M059J (cell line): ENCODE data around the gene NR2C2. TPM values are rescaled to one million over a fixed set of nuclear protein-coding genes. Genes with fewer than 3 reads are reported as not detected.
A peak's percentile ranks its signal among the peaks of the same experiment; 100 is the strongest.
"Not testable (repeated sequence)": the region's sequence is repeated elsewhere in the genome, so short reads cannot be mapped to it uniquely, and the experiment has no call there.

Experiments
- DNase-seq: peaks from one replicate; pipeline ENCODE4 v3.0.0-alpha.2; 2012; ENCODE audit warnings: low read depth
- total RNA-seq: library from RNA; depleted of rRNA; stranded (reverse); fragments of >200 nt; shearing (Covaris generic); gene quantifications from 2 replicates; pipeline ENCODE4 v1.2.3, GENCODE V29; 2014; rRNA removed

NR2C2 gene
- 9.1 and 20.3 TPM in 2 replicates for total RNA-seq

DNA sequence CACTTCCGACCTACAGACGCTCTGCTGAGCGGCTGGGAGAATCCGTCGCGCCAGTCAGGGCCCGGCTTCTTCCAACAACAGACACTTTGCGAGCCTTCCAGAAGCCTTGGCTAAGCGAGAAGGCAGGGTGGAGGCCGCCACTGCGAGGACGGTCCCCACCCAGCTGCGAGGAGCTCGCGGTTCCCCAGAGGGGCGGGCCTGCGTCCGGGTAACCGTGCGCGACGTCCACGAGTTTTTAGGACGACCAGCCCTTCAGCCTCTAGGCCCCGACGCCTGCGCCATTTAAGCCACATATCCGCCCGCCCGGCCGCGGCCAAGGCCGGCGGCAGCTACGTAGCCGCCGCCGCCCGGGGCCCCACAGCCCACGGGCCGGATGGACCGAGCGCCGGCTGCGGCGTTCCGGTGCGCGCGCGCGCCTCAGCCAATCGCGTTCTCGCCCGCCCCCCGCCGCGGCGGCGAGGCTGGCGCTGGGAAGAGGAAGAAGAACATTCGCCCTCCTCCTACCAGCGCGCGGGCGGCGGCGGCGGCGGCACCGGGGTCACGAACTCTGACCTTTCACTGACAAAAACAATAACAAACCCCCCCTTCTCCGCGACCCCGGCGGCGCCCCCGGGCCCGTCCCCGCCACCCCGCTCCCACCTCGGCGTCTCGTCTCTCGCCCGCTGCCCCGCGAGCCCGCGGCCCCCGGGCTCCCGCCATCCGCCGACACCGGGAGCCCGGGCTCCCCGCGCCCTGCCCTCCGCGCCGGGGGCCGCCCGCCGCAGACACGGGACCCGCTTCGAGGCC is at the start of gene NR2C2:
Gene NR2C2, plus strand, starts transcription at position 484 of the 786 bp plus-strand sequence. CDS start 56,332 bp downstream, outside the sequence.
- DNase-seq: peak; percentile 71

DNA sequence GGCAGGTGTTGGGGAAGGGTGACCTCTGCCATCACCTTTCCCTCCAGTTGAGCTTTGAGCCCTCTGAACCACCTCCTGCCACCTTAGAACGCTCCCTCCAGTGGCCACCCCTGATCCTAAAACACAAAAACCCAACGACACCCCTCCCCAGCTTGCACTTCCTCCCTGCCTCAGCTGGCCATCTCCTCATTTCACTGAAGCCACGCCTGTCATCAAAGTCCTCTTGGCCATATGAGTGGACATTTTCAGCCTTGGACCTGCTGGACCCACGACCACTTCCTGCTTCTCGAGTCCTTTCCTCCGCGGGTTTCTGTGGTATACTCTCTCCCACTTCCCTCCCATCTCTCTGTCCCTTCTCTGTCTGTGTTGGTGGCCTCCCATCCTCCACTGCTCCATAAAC is 48.5 kb upstream of the NR2C2 start:
- DNase-seq: no peak

DNA sequence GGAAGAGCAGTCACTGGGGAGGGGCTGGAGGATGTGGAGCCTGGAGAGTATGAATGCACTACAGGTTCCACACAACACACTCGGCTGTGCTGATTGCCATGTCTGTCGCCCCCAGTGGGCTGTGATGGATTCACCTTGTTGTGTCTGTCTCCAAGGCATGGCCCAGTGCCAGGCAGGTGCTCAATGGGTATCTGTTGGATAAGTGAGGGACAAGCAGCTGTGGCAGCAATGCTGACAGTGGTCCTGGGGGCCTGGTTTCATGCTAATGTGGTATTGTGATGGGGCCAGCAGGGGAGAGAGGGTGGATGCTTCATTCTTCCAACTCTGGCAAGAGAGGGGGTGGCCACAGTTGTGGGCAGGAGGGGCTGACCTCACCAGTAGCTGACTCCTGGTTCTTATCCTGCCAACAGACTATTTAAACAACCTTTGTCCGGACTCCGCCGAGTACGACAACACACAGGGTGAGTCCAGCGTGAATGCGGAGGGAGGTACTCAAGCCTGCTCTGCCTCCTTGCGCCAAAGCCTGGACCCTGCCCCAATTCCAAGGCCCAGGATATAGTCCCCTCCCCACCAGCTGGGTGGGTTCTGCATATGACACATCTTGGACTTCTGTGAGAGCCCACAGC is 47.3 kb upstream of the NR2C2 start:
- no peak for DNase-seq

DNA sequence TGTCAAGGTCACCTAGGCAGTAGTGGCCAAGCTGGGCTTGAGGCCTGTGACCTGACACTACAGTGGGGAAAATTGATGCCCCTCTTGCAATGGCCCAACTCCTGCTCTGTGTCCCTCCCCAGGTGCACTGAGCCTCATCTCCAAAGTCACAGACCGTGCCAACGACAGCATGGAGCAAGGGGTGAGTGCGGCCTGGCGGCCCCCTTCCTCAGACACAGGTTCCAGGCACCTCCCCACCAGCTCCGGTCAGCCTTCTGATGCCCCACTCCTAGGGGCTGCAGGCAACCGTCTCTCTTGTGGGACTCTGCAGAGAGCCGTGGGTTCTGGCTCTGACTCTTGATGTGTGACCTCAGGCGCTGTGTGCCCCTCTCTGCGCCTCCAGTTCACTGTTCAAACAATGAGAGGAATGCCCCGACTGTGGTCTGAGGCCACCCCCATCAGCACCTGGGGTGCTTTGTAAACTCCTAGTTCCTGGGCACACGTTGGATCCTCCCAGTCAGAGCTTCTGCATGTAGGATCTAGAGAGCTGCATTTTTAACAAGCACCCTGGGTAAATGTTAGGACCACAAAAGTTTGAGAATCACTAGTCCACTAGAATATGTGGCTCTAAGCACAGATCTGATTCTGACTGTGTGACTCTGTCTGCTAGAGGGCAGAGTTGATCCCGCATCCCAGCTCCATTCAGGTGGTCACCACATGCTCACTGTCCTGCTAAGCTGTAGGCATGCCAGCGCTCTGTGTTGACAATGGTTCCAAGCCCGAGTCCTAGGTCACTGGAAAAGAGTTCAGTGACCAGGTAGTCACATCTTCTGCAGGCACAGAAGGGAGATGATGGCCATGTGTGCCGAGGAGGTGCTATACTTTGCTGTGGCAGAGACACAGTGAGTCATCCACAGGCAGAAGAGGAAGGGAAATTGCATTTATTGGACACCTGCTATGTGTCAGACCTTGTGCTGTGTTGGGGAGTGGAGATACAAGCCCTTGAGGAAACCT is 46.2 kb upstream of the NR2C2 start:
- DNase-seq: no peak

DNA sequence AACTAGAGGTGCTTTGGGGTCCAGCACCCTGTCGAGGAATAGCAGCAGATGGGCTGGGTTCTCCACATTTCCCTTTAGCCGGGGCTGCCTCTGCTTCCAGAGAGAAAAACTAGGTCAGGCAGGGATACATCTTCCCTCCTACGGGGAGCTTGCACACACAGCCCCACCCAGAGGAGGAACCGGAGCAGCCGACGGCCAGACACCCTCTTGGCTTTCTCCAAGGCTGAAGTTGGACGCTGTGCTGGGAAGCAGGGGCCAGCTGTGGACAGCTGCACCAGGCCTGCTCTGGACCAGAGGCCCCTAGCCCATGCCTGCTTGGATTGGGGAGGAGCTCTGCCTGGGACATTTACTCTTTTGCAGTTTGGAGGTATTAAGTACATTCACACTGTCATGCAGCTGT is 44.7 kb upstream of the NR2C2 start:
- no peak for DNase-seq

DNA sequence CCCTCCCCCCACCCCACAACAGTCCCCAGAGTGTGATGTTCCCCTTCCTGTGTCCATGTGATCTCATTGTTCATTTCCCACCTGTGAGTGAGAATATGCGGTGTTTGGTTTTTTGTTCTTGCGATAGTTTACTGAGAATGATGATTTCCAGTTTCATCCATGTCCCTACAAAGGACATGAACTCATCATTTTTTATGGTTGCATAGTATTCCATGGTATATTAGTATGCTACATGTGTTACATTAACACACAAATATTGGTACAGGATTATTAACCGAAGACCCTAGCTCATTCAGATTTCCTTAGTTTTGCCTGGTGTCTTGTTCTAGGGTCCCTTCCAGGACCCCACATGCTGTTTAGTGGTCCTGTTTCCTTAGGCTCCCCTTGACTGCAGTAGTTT is 43.9 kb upstream of the NR2C2 start:
- not testable (repeated sequence) for DNase-seq

DNA sequence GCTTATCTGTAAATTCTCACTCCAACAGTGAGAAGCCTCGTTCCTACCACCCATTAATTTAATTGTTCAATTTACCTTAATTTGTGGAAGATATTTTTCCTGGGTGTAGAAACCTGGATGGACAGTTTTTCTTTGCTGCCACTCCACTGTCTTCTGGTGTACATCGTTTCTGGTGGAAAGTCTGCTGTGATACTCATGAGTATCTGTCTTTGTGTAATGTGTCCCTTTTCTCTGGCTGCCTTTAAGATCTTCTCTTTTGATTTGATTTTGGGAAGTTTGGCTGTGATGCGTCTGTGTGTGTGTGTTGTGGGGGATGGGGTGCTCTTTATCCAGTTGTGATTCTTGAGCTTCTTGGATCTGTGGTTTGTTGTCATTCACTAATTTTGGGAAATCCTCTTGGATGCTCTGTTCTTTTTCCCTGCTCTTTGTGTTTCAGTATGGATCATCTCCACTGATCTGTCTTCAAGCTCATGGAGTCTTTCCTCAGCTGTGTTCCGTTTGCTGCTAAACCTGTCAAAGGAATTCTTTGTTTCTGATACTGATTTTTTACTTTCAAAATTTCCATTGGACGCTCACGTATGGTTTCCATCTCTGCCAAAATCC is 42.2 kb upstream of the NR2C2 start:
- DNase-seq: no peak

DNA sequence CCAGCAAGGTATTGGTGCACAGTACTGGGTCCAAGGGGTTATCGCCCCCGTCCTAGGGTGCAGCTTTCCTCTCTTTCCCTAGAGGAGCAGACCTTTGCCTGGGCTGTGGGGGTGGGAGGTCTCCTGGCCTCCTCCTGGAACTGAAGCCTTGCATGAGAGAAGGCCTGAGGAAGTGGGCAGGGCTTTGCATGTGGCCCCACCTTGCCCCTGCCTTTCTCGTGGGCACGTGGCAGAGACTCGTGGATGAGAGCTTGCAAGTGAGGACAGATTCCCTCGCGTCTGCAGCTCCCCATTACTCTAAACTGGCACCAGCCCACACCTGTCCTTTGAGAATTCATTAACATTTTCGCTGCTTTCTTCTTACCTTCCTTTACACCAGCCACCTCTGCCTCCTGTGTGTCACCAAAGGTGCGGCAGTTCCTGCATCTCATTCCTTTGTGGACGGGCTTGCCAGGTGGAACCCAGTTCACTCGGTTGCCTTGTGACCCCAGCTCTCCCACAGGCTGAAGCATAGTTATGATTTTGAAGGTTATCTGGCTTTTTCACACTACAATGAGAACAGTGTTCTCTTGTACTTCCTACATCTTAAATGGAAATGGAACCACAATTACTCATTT is 40.9 kb upstream of the NR2C2 start:
- DNase-seq: no peak

DNA sequence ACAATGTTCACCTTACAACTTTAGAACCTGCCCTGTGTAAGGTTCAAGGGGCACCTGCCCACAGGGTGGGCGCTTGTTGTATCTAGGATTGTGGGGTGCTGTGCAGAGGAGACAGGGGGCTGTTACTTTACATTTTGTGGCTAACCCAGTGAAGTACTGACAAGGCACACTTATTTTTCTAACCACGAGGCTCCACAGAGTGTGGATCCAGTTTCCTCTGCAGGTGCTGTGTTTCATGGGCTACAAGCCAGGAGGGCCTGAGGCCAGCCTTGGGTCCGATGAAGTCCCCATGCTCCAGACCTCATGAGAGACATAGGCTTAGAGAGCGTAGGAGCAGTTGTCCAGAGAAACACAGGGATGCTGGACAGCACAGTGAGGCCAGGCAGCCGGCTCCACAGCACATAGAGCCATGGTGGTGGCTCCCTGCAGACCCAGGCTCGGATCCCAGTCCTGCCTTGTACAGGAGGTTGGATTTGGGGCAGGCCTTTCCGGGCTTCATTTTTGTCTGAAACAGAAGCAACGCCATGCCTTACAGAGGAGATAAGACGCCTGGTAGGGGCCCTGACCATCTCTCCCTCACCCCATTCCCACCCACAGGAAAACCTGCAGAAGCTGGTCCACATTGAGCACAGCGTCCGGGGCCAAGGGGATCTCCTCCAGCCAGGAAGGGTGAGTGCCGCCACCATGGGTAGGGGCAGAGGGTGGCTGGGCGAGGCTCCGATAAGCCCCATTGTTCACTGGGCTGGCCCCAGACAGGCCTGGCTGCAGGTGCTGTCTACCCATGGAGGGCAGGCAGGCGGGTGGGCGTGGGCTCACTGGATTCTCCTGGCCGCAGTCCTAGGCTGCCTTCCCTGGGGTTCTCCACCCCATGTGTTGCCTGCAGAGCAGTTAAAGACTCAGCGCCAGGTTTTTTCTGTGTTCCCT is 40.1 kb upstream of the NR2C2 start:
- no peak for DNase-seq

DNA sequence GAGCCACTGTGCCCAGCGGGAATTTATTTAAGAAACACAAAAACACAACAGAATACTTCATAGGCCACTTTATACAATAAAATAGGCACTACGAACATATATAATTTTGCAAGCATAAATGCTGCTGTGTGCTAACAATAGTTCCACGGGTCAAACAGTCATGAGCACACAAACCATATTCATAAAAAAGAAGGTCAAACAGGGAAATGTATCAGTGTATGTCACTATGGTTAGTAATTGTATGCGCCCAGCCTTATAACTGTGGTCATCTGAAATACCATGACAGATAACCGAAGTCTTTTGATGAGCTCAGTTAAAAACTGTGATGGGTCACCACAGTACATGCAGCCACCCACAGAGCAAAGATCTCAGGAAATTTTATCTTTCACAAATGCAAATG is 38.1 kb upstream of the NR2C2 start:
- no peak for DNase-seq

DNA sequence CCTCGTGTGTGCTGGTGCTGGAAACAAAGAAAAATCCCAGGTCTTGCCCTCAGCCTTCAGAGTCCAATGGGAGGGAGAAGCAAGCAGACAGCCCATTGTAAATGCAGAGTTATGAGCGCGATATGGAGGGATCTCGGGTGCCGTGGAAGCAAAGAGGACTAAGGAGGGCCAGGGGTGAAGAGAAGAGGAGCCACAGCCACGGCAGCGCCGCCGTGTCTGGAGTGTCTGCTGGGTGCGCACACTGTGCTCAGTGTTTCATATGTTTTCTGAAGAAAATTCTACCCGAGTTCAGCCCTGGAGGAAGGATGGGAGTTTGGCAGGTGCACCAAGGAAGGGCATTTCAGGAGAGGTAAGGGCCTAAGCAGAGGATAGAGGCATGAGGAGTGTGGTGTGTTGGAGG is 35.7 kb upstream of the NR2C2 start:
- DNase-seq: no peak

DNA sequence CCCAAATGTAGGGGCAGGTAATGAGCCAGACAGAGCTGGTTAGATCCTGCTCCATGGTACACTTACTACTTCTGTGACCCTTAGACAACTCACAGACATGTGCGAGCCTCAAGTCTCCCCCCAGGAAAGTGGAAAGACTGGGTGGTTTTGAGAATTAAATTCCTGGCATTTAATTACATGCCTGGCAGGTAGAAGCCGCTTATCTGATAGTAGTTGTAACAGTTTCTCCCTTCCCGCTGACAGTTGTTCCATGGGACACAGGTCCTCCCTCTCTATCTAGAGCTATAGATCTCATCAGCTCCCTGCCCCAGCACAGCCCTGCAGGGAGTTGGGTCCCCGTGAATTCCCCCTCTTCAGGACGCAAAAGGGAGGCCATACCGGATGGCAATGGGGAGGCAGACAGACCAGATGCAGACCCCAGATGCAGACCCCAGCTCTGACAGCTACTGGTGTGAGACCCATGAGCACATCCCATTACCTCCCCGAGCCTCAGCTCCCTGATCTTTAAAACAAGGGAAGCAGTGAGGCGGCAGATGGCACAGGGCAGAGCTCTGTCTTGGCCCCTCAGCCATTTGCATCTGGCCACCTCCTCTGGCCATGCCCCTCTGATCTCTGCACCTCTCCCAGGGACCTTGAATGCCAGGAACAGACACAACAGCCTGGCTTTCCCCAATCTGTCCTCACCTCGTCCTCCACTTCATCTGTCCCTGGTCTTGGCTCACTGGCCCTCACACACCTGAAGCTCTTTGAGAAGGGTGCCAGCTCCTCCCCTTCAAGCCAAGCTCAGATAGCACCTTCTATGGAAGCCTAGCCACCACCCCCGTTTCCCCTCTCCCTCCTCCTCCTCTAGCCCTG is 34.1 kb upstream of the NR2C2 start:
- DNase-seq: no peak

DNA sequence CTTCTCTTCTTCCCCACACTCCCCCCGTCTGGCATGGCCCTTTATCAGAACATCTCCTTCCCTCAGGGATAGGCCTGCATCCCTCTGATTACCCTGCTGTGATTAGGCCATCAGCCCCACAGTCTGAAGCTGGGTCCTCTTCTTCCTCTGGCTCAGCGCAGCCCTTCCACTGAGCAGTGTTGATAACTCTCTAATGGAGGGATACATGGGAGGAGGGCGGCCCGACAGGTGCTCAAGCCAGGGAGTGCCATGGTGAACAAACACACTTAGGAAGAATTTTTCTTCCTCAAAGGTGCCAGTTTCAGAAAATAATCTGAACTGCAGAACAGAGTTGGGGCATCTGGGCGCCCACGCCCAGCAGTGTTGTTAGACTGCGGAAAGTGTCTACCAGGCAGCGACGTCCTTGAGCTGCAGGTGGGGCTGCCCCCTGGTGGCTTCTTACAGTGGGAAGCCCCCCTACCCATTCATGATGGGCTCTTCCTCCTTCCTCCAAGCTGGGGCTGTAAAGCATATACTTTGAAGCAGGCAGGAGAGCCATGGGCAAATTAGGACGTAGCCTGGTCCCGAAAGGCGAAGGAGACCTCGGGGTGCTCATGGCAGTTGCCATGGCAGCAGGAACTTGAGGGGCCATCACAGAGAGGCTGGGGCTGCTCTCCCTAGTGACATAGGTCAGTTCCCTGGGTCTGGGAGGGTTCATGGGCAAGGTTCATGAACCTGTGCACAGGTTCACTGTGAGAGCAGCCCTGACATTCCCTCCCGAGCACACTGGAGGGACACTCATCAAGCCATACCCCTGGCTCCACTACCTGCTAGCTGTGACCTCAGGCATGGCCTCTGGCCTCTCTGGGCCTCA is 33.2 kb upstream of the NR2C2 start:
- no peak for DNase-seq

DNA sequence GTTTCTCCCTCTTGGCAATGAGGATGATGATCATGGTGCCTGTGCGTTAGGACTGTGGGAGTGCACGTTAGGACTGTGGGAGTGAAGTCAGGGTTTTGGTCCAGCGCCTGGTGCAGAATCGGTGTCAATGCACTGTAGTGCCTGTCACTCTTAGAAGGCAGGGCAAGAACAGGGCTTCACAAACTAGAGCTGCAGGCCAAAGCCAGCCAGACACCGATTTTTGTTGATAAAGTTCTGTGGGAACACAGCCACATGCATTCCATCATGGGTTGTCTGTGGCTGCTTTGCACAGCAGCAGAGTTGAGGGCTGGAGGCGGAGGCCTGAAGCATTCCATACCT is 32.6 kb upstream of the NR2C2 start:
- no peak for DNase-seq

DNA sequence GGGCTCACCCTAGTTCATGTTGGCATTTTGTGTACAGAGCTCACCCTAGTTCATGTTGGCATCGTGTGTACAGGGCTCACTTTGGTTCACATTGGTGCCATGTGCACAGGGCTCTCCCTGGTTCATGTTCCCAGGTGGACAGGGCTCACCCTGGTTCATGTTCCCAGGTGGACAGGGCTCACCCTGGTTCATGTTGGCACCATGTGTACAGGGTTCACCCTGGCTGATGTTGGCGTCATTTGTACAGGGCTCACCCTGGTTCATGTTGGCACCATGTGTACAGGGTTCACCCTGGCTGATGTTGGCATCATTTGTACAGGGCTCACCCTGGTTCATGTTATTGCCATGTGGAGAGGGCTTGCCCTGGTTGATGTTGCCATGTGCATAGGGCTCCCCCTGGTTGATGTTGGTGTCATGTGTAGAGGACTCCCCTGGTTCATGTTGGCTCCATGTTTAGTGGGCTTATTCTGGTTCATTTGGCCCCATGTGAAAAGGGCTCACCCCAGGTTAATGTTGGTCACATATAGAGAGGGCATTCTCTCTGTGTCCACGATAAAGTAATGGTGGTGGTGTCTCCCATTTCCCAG is 31.7 kb upstream of the NR2C2 start:
- no peak for DNase-seq

DNA sequence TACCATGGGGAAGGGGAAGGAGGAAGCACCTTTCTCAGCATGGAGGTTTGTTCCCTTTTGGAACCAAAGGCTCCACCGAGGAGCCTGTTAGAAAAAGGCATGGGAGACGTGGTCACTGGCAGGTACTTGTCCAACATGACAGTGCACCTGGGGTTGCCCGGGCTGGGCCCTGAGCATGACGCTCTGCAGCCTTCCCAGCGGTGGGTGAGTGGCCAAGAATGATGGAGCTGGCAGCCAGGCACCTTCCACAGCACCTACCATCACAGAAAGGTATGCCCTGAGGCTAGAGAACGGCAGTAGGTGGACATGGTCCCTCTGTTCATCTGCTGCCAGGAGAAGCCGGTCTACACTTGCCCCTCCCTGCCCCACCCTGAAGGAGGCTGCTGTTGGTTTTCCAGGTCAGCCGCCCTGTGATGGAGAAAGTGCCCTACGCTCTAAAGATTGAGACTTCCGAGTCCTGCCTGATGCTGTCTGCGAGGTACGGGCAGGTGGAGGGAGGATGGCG is 29.0 kb upstream of the NR2C2 start:
- DNase-seq: no peak

DNA sequence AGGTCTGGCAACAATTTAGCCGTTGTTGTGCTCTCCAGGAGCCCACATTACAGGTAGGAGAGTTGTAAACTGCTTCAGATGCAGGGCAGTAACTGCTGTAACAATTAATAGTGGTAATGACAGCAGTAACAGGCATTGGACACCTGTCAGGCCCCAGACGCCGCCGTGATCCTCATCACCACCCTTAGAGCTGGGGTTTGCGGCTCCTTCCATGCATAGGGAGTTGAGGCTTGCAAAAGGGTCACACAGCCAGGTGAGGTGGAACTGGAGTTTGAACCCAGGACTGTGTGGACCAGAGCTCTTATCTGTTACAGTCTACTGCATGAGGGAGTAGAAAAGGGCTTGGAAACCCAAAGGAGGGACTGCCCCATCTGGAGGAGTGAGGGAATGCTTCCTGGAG is 26.8 kb upstream of the NR2C2 start:
- no peak for DNase-seq
